K562 (cell line): ENCODE measurements around the gene ABR. TPM values are rescaled to one million over a fixed set of nuclear protein-coding genes. Genes with fewer than 3 reads are reported as not detected.
A peak's percentile ranks its signal among the peaks of the same experiment; 100 is the strongest.

Experiments used
- ATAC-seq: fragments of 200-7000 bp; cut with Tn5 transposase; 3 replicates; pipeline ENCODE4 v1.9.1; 2020; ENCODE audit warnings: moderate library complexity
- BruUV-seq: library from RNA; stranded (reverse); fragments of 400-500 nt; replicated peaks from 2 replicates; lab custom pipeline; 2021; lab: Mats Ljungman, UMichigan
- CTCF ChIA-PET: fragments of 300-600 bp; formaldehyde crosslinking; extraction: SDS; loops from one replicate; lab custom pipeline; 2021; ENCODE audit warnings: low intra/inter-chr PET ratio; lab: Yijun Ruan, JAX
- POLR2A ChIA-PET: fragments of 300-600, 350-650 bp; sonication (Branson Sonifier 250); formaldehyde crosslinking; extraction: SDS; loops from one replicate; lab custom pipeline; 2021; ENCODE audit warnings: antibody characterized with exemption, inconsistent platforms; lab: Yijun Ruan, JAX
- DNase-seq, 4 experiments: peaks; one replicate each; pipeline versions ENCODE4 v3.0.0 to v3.0.0-alpha.2; 2011 to 2018; ENCODE audit warnings: low spot score in 3 of 4, mixed read lengths in 3 of 4; ENCODE audit errors: extremely low read depth in 1 of 4
- FAIRE-seq: peaks from 2 replicates; lab custom pipeline; 2011; peaks lifted over from hg19 to GRCh38; lab: Jason Lieb, UNC
- H2AFZ ChIP-seq: 2 replicates; pipeline ENCODE4 v1.6.0; 2011; ENCODE audit warnings: low read depth, low read length, control low read depth, inconsistent platforms
- H3K27ac ChIP-seq: fragments of 200-600 bp; 3 replicates; pipeline ENCODE4 v1.8.0; 2011; ENCODE audit warnings: low read depth, mild to moderate bottlenecking, control low read depth, inconsistent platforms, low read length, moderate library complexity, mixed read lengths; ENCODE audit errors: extremely low read depth
- H3K27me3 ChIP-seq, 2 experiments: fragments of 300-600 bp in 1 of 2; 2 replicates in 1 of 2; 3 replicates in 1 of 2; pipeline versions ENCODE4 v1.6.0 to v1.8.0; 2011; ENCODE audit warnings: inconsistent platforms in 2 of 2, low read length in 2 of 2, mild to moderate bottlenecking in 1 of 2, mixed read lengths in 1 of 2, moderate library complexity in 1 of 2; ENCODE audit not compliant: control insufficient read depth in 2 of 2, insufficient read depth in 2 of 2
- H3K36me3 ChIP-seq: fragments of 300-600 bp; 3 replicates; pipeline ENCODE4 v1.8.0; 2011; ENCODE audit warnings: mild to moderate bottlenecking, low read length, inconsistent platforms; ENCODE audit not compliant: control insufficient read depth, insufficient read depth
- H3K4me1 ChIP-seq, 2 experiments: fragments of 200-600 bp in 1 of 2; replicated peaks in 1 of 2; 2 replicates in 1 of 2; 3 replicates in 1 of 2; pipeline versions ENCODE4 v1.5.1 to v1.8.0; 2011; ENCODE audit warnings: inconsistent platforms in 2 of 2, low read length in 2 of 2, mild to moderate bottlenecking in 1 of 2, mixed read lengths in 1 of 2, moderate library complexity in 1 of 2; ENCODE audit not compliant: control insufficient read depth in 2 of 2, insufficient read depth in 2 of 2
- H3K4me2 ChIP-seq: 2 replicates; pipeline ENCODE4 v1.6.1; 2011; ENCODE audit warnings: low read length, control low read depth, inconsistent platforms, mixed read lengths; ENCODE audit not compliant: insufficient read depth
- H3K4me3 ChIP-seq: fragments of 200-600 bp; sonication (generic), shearing (Covaris generic); 2 replicates; pipeline ENCODE4 v1.5.1; 2016; ENCODE audit warnings: control low read depth, inconsistent platforms
- H3K79me2 ChIP-seq: fragments of 200-600 bp; 3 replicates; pipeline ENCODE4 v1.8.0; 2011; ENCODE audit warnings: low read length, inconsistent platforms; ENCODE audit not compliant: control insufficient read depth, insufficient read depth
- H3K9ac ChIP-seq, 2 experiments: 2 replicates each; pipeline versions ENCODE4 v1.6.0 to v1.6.1; 2011; ENCODE audit warnings: low read depth in 2 of 2, low read length in 2 of 2, control low read depth in 1 of 2, inconsistent platforms in 1 of 2, mild to moderate bottlenecking in 1 of 2, mixed read lengths in 1 of 2; ENCODE audit not compliant: insufficient read depth in 1 of 2
- H3K9me1 ChIP-seq: one replicate; pipeline ENCODE4 v1.6.0; 2011; ENCODE audit warnings: inconsistent platforms, mild to moderate bottlenecking, low read length, moderate library complexity; ENCODE audit not compliant: control insufficient read depth, insufficient read depth
- H3K9me3 ChIP-seq: replicated peaks from 2 replicates; pipeline ENCODE4 v1.5.1; 2011; ENCODE audit warnings: low read depth, low read length, inconsistent platforms; ENCODE audit not compliant: control insufficient read depth, insufficient read depth
- H4K20me1 ChIP-seq: replicated peaks from 2 replicates; pipeline ENCODE4 v1.6.1; 2011; ENCODE audit warnings: low read length, inconsistent platforms, mixed read lengths; ENCODE audit not compliant: control insufficient read depth, insufficient read depth
- MLLT1 ChIP-seq, 2 experiments: fragments of 450-650 bp; IDR thresholded peaks; 2 replicates each; pipeline ENCODE4 v1.6.1; 2016
- PHF8 ChIP-seq: fragments of 200-600 bp; sonication (generic); IDR thresholded peaks from 2 replicates; pipeline ENCODE4 v1.6.1; 2012; ENCODE audit warnings: mixed run types, mild to moderate bottlenecking, inconsistent platforms, low read length, moderate library complexity, borderline replicate concordance
- REST ChIP-seq, 2 experiments: fragments of 450-650 bp; formaldehyde crosslinking in 1 of 2; IDR thresholded peaks; 2 replicates each; pipeline versions ENCODE4 v1.4.0 to v1.6.1; 2014 to 2020; ENCODE audit warnings: mild to moderate bottlenecking in 2 of 2, borderline replicate concordance in 1 of 2, low read depth in 1 of 2
- ZBTB17 ChIP-seq: fragments of 450-650 bp; formaldehyde crosslinking; IDR thresholded peaks from 2 replicates; pipeline ENCODE4 v1.4.0; 2020; ENCODE audit warnings: mild to moderate bottlenecking
- ZNF23 ChIP-seq: fragments of 250-450 bp; sonication (Bioruptor Pico); IDR thresholded peaks from 2 replicates; pipeline ENCODE4 v1.4.0; 2020; ENCODE audit warnings: mild to moderate bottlenecking
- WGBS: fragments of 100-300 bp; shearing (Covaris generic); methylation state at CpG from one replicate; pipeline ENCODE4 v1.1.6; 2016; ENCODE audit warnings: low coverage, mixed read lengths; ENCODE audit not compliant: insufficient coverage; ENCODE audit errors: missing lambda C conversion rate; 5-methylcytosine and 5-hydroxymethylcytosine counted together
- in situ Hi-C: fragments of 300-500 bp; cut with MboI; formaldehyde crosslinking; loops from 4 replicates; pipeline ENCODE4 v1.15.0; 2018; ENCODE audit warnings: inconsistent platforms, mixed read lengths
- intact Hi-C: fragments of 100-400 bp; cut with micrococcal nuclease; formaldehyde crosslinking; loops from 2 replicates; pipeline ENCODE4 v1.14.2; 2022
- polyA plus RNA-seq, 8 experiments: library from polyadenylated mRNA; depleted of rRNA in 4 of 8; stranded (reverse) in 5 of 8; unstranded in 3 of 8; fragments of >200 nt; fragmentation: Nextera tagmentation in 2 of 8; fragmentation: Illumina TruSeq in 1 of 8; extraction: Ambion mirVana in 2 of 8; extraction: Trizol in 1 of 8; gene quantifications; 2 replicates each; pipeline versions ENCODE4 v1.2.1 to v1.2.3, GENCODE V29; 2011 to 2014; ENCODE audit warnings: inconsistent platforms in 1 of 8, missing spikeins in 1 of 8
- total RNA-seq, 7 experiments: library from RNA; depleted of rRNA in 6 of 7; stranded (reverse); fragments of >200 nt in 6 of 7; fragmentation: Illumina TruSeq in 2 of 7; extraction: Trizol in 2 of 7; gene quantifications; 2 replicates each; pipeline versions ENCODE4 v1.2.1 to v1.2.3, GENCODE V29; 2011 to 2021; ENCODE audit warnings: low replicate concordance in 1 of 7

Gene ABR
- total and polyA plus RNA-seq, 9 of the 15 experiments (the other 6 are each of a cell fraction or from before 2014, with no cell fraction given): 0.07 to 1.6 (median 0.37) TPM; not detected in 1

DNA sequence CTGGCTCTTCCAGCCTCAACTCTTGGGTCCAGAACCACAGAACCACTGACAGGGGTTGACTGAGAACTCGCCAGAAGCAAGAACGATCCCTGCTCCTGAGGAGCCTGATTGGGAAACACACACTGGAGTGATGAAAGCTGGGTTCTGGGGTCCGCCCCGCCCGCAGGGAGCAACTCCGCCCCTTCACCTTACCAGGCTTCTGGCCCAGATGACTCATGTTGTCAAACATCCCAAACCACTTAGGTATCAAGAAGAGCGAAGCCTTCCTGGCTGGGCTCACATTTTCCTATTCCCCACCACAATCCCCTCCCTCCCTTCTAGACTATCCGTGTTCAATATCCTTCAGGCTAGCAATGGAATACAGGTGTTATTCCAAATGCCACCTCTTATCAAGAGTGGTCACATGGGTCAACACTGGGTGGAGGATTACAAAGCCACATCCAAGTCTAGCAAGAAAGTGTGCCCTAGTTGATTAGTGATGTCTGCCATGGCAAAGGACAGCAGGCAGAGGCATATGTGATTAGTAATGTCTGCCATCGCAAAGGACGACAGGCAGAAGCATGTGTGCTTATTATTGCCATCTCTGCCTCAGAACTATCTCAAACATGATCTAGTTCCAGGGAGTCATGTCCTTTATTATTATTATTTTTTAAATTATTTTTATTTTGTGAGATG lies 112.4 kb downstream of the ABR start:
- POLR2A ChIA-PET: no interaction called here
- Histone ChIP-seq H2AFZ (no peak overlapping the region), H3K4me2 (no peak overlapping the region), H3K79me2 (no peaks in the 10 kb centered on the region), H3K4me1 (peaks cover 0 to 3% of the 10 kb centered on the region in 2 experiments; a peak in 1 of 5 replicates), H3K9me1 (no peaks in the 10 kb centered on the region), H3K27me3 (peaks cover 17 to 36% of the 10 kb centered on the region in 2 experiments; a peak in 4 of 5 replicates), H3K27ac (no peak overlapping the region), H3K36me3 (no peaks in the 10 kb centered on the region), H3K9ac (no peak overlapping the region), H4K20me1 (no peaks in the 10 kb centered on the region), H3K4me3 (no peak overlapping the region), H3K9me3 (no peaks in the 10 kb centered on the region)
- TF ChIP-seq ZNF23 (CRISPR knock-in tag) (peak; percentile 92), PHF8 (no peak), REST (IDR thresholded peaks at IDR 0.05; ENCODE audit: borderline replicate concordance) (0 out of 2 replicates have a peak, but pooled peaks have one; percentile 14), REST (CRISPR knock-in tag; IDR thresholded peaks at IDR 0.05; ENCODE audit: low read depth) (no peak), ZBTB17 (CRISPR knock-in tag) (peak; percentile 92), MLLT1 (IDR thresholded peaks at IDR 0.05) (peak in 1 of 2 experiments; percentile 86; a peak in 2 of 4 replicates)
- WGBS: 0% methylated on average over 5 of the region's 10 CpGs
- BruUV-seq: no TSS peak
- in situ Hi-C loops (no loop called here), intact Hi-C loops (no loop called here)
- FAIRE-seq: no peak
- DNase-seq: peak in 1 of 4 experiments; percentile 18
- no peak for ATAC-seq
- CTCF ChIA-PET: no interaction called here
